NCI-H2196 (cell line): ENCODE measurements around the gene COQ5.

ENCODE experiments used
- DNase-seq: peaks from one replicate; lab custom pipeline; 2025; ENCODE audit not compliant: unreplicated experiment; lab: John Stamatoyannopoulos, UW

COQ5 gene

DNA sequence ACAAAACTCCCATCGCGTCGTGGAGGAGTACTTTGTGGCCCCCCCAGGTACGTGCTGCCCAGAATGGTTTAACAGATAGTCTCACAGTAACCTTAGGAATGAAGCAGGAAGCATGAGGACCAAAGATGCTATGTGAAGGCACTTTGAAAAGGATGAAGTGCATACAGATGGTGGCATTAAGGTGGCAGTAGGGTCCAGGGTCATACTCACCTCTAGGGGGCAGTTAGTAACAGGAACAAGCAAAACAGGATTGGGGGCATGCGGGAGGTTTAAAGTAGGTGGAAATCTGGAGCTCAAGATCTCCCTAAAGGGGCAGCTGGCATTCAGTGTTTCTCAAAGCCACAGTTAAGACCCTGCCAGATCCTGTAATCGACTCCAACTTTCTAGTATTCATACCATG lies 71.8 kb downstream of the COQ5 start:
- DNase-seq, result no peak

DNA sequence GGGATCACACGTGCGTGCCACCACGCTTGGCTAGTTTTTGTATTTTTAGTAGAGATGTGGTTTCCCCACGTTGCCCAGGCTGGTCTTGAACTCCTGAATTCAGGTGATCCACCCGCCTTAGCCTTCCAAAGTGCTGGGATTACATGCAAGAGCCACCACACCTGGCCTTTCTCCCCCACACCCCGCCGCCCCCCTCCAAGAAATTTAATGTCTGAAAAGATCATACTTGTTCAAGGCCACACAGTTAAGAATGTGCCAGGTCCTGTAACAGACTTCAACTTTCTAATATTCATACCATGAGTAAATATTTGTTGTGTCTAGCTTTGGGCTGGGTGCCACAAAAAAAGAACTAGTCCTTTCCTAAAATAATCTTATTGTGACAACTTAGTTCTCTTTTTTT lies 73.7 kb downstream of the COQ5 start:
- no peak for DNase-seq

DNA sequence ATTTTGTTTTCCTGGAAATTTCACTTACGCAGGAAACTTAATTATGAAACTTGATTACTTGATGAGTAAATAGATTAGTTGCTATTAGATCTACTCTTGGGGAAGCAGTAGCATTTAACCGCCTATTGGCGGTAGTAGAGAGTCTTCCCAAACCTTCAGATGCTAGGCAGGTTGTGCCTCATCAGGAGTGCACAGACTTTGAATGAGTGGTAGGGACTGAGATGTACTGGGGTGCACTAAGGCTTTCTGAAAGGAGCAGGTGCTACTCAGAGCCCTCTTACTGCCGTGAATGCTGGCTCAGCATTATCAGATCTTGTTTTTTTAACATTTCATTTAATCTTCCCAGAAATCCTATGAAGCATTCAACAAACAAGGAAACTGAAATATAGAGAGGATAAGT lies 75.0 kb downstream of the COQ5 start:
- peak; percentile 16 for DNase-seq
